Loucy (cell line): ENCODE measurements around the gene CAMTA1.

Experiments used
- H2AFZ ChIP-seq: fragments of 200-600 bp; sonication (generic); 2 replicates; pipeline ENCODE4 v1.6.0; 2016; ENCODE audit warnings: antibody characterized with exemption, mild to moderate bottlenecking, low read length, moderate library complexity
- H3F3A ChIP-seq: fragments of 200-600 bp; 2 replicates; pipeline ENCODE4 v1.6.0; 2016; ENCODE audit warnings: antibody characterized with exemption, low read depth, mild to moderate bottlenecking
- H3K27me3 ChIP-seq: fragments of 200-600 bp; sonication (generic); 2 replicates; pipeline ENCODE4 v1.6.1; 2014; ENCODE audit warnings: low read length, mild to moderate bottlenecking; ENCODE audit not compliant: insufficient read depth, poor library complexity, severe bottlenecking
- H3K36me3 ChIP-seq: fragments of 200-600 bp; sonication (generic); 2 replicates; pipeline ENCODE4 v1.6.1; 2016; ENCODE audit warnings: low read length; ENCODE audit not compliant: insufficient read depth
- H3K4me1 ChIP-seq: fragments of 200-600 bp; sonication (generic); 2 replicates; pipeline ENCODE4 v1.5.1; 2014; ENCODE audit warnings: low read length, mild to moderate bottlenecking; ENCODE audit not compliant: insufficient read depth, poor library complexity, severe bottlenecking
- H3K4me2 ChIP-seq: fragments of 200-600 bp; sonication (generic); 2 replicates; pipeline ENCODE4 v1.6.0; 2014; ENCODE audit warnings: antibody characterized with exemption, low read length, low read depth, mild to moderate bottlenecking; ENCODE audit not compliant: poor library complexity, severe bottlenecking
- H3K4me3 ChIP-seq: fragments of 200-600 bp; sonication (generic); 2 replicates; pipeline ENCODE4 v1.5.1; 2014; ENCODE audit warnings: low read length, mild to moderate bottlenecking, mixed read lengths; ENCODE audit not compliant: poor library complexity, severe bottlenecking
- H3K79me2 ChIP-seq: fragments of 200-600 bp; sonication (generic); 2 replicates; pipeline ENCODE4 v1.6.1; 2014; ENCODE audit warnings: low read length; ENCODE audit not compliant: insufficient read depth
- H3K9ac ChIP-seq: fragments of 200-600 bp; sonication (generic); 2 replicates; pipeline ENCODE4 v1.6.0; 2014; ENCODE audit warnings: mild to moderate bottlenecking, low read depth, low read length, moderate library complexity; ENCODE audit not compliant: poor library complexity, severe bottlenecking
- H3K9me2 ChIP-seq: fragments of 200-600 bp; sonication (generic); replicated peaks from 2 replicates; pipeline ENCODE4 v1.6.1; 2016; ENCODE audit warnings: low read depth, low read length, mixed read lengths
- H3K9me3 ChIP-seq: fragments of 200-600 bp; sonication (generic); 2 replicates; pipeline ENCODE4 v1.6.1; 2014; ENCODE audit warnings: mild to moderate bottlenecking, antibody characterized with exemption, low read length, low read depth; ENCODE audit not compliant: insufficient read depth
- H4K20me1 ChIP-seq: fragments of 200-600 bp; sonication (generic); 2 replicates; pipeline ENCODE4 v1.6.0; 2014; ENCODE audit warnings: antibody characterized with exemption, low read length, mild to moderate bottlenecking; ENCODE audit not compliant: insufficient read depth, poor library complexity, severe bottlenecking
- CTCF ChIP-seq: fragments of 200-600 bp; sonication (generic); conservative IDR thresholded peaks from 2 replicates; pipeline ENCODE4 v1.5.1; 2014; ENCODE audit warnings: mild to moderate bottlenecking, antibody characterized with exemption, low read length
- EZH2phosphoT487 ChIP-seq: fragments of 200-600 bp; IDR thresholded peaks from 2 replicates; pipeline ENCODE4 v1.6.1; 2018; ENCODE audit warnings: antibody characterized with exemption, mild to moderate bottlenecking, moderate library complexity, borderline replicate concordance

Gene CAMTA1

GRCh38 chr1:7621334-7622219, 836.3 kb downstream of the CAMTA1 start:
- H3F3A ChIP-seq = no peaks in the 10 kb centered on the region
- H2AFZ ChIP-seq = no peak overlapping the region
- no peaks in the 10 kb centered on the region for H4K20me1 ChIP-seq
- H3K4me1 ChIP-seq = no peaks in the 10 kb centered on the region
- H3K9ac ChIP-seq = no peak overlapping the region
- no peaks in the 10 kb centered on the region for H3K79me2 ChIP-seq
- TF ChIP-seq EZH2phosphoT487 (no peak), CTCF (no peak)
- H3K9me3 ChIP-seq = no peaks in the 10 kb centered on the region
- no peak overlapping the region for H3K4me3 ChIP-seq
- no peaks in the 10 kb centered on the region for H3K27me3 ChIP-seq
- H3K36me3 ChIP-seq = no peaks in the 10 kb centered on the region
- H3K4me2 ChIP-seq = no peak overlapping the region
- no peaks in the 10 kb centered on the region for H3K9me2 ChIP-seq

GRCh38 chr1:7623842-7624241, 838.6 kb downstream of the CAMTA1 start:
- H2AFZ ChIP-seq = no peak overlapping the region
- H3K4me2 ChIP-seq = no peak overlapping the region
- H3K4me1 ChIP-seq = no peaks in the 10 kb centered on the region
- no peaks in the 10 kb centered on the region for H4K20me1 ChIP-seq
- no peaks in the 10 kb centered on the region for H3K9me2 ChIP-seq
- no peak for TF ChIP-seq EZH2phosphoT487
- no peak for TF ChIP-seq CTCF
- no peak overlapping the region for H3K4me3 ChIP-seq
- no peaks in the 10 kb centered on the region for H3K9me3 ChIP-seq
- H3K9ac ChIP-seq = no peak overlapping the region
- H3K36me3 ChIP-seq = no peaks in the 10 kb centered on the region
- H3F3A ChIP-seq = no peaks in the 10 kb centered on the region
- H3K27me3 ChIP-seq = no peaks in the 10 kb centered on the region
- no peaks in the 10 kb centered on the region for H3K79me2 ChIP-seq

- Histone ChIP-seq H3K9me2 (no peaks in the 10 kb centered on the region), H3K4me2 (no peak overlapping the region), H3F3A (no peaks in the 10 kb centered on the region), H3K4me1 (no peaks in the 10 kb centered on the region), H3K9ac (no peak overlapping the region), H3K36me3 (no peaks in the 10 kb centered on the region), H4K20me1 (no peaks in the 10 kb centered on the region), H2AFZ (no peak overlapping the region), H3K79me2 (no peaks in the 10 kb centered on the region), H3K4me3 (no peak overlapping the region), H3K9me3 (no peaks in the 10 kb centered on the region), H3K27me3 (no peaks in the 10 kb centered on the region)
- TF ChIP-seq CTCF (no peak), EZH2phosphoT487 (no peak)
Observed at GRCh38 chr1:7624791-7625355, 839.6 kb downstream of the CAMTA1 start.
